H1 (cell line): ENCODE results near the gene PPP1R3G. TPM values are rescaled to one million over a fixed set of nuclear protein-coding genes. Genes with fewer than 3 reads are reported as not detected.

ENCODE experiments used
- CTCF ChIA-PET: fragments of 300-600 bp; sonication (Branson Sonifier 250); formaldehyde crosslinking; loops from one replicate; lab custom pipeline; 2021; ENCODE audit not compliant: partially characterized antibody; lab: Charles Lee
- POLR2A ChIA-PET: fragments of 300-600 bp; sonication (Branson Sonifier 250); formaldehyde crosslinking; loops from one replicate; lab custom pipeline; 2021; ENCODE audit warnings: inconsistent platforms; ENCODE audit not compliant: partially characterized antibody; lab: Charles Lee
- DNase-seq, 2 experiments: peaks; one replicate each; pipeline versions ENCODE4 v3.0.0 to v3.0.0-alpha.2; 2010 to 2022; ENCODE audit warnings: low spot score in 2 of 2, low read depth in 1 of 2, mixed read lengths in 1 of 2
- FAIRE-seq: peaks from 2 replicates; lab custom pipeline; 2011; peaks lifted over from hg19 to GRCh38; lab: Jason Lieb, UNC
- H2AFZ ChIP-seq: 2 replicates; pipeline ENCODE4 v1.8.1; 2012; ENCODE audit warnings: low read length, inconsistent platforms
- H2AK5ac ChIP-seq: 2 replicates; pipeline ENCODE4 v1.6.1; 2013; ENCODE audit warnings: low read depth, low read length
- H2BK120ac ChIP-seq: replicated peaks from 2 replicates; pipeline ENCODE3; 2013; ENCODE audit warnings: low read depth, low read length, inconsistent platforms
- H2BK12ac ChIP-seq: 2 replicates; pipeline ENCODE4 v1.6.1; 2013; ENCODE audit warnings: low read depth, low read length
- H2BK15ac ChIP-seq: 2 replicates; pipeline ENCODE4 v1.6.1; 2013; ENCODE audit warnings: low read length
- H2BK20ac ChIP-seq: 2 replicates; pipeline ENCODE4 v1.6.1; 2013; ENCODE audit warnings: low read length
- H2BK5ac ChIP-seq: 2 replicates; pipeline ENCODE4 v1.6.1; 2013; ENCODE audit warnings: low read depth, low read length
- H3K14ac ChIP-seq: 2 replicates; pipeline ENCODE4 v1.6.1; 2013; ENCODE audit warnings: inconsistent platforms; ENCODE audit not compliant: insufficient read length
- H3K18ac ChIP-seq: 2 replicates; pipeline ENCODE4 v1.6.1; 2013; ENCODE audit warnings: low read length; ENCODE audit errors: extremely low read depth
- H3K23ac ChIP-seq: 2 replicates; pipeline ENCODE4 v1.6.1; 2013; ENCODE audit warnings: inconsistent platforms; ENCODE audit not compliant: insufficient read length
- H3K23me2 ChIP-seq: 2 replicates; pipeline ENCODE4 v1.6.1; 2013; ENCODE audit warnings: low read depth, low read length
- H3K27ac ChIP-seq: 2 replicates; pipeline ENCODE4 v1.6.1; 2011; ENCODE audit warnings: low read depth, low read length, inconsistent platforms
- H3K27me3 ChIP-seq, 4 experiments: replicated peaks in 1 of 4; 1 replicate in 1 of 4; 2 replicates in 3 of 4; pipeline versions ENCODE4 v1.6.1 to v1.8.1; 2011 to 2013; ENCODE audit warnings: low read length in 3 of 4, mild to moderate bottlenecking in 3 of 4, inconsistent platforms in 2 of 4, mixed read lengths in 2 of 4, moderate library complexity in 1 of 4; ENCODE audit not compliant: control insufficient read depth in 3 of 4, insufficient read depth in 3 of 4; ENCODE audit errors: extremely low read depth in 1 of 4
- H3K36me3 ChIP-seq, 4 experiments: 2 replicates each; pipeline versions ENCODE4 v1.6.1 to v1.8.1; 2011 to 2013; ENCODE audit warnings: mild to moderate bottlenecking in 4 of 4, low read length in 3 of 4, moderate library complexity in 2 of 4, control low read depth in 1 of 4, inconsistent platforms in 1 of 4; ENCODE audit not compliant: insufficient read depth in 4 of 4, control insufficient read depth in 2 of 4
- H3K4ac ChIP-seq: replicated peaks from 2 replicates; pipeline ENCODE3; 2013; ENCODE audit warnings: low read length, low read depth, mixed read lengths, inconsistent platforms; ENCODE audit not compliant: insufficient read length
- H3K4me1 ChIP-seq, 4 experiments: replicated peaks in 1 of 4; 1 replicate in 1 of 4; 2 replicates in 3 of 4; pipeline versions ENCODE4 v1.6.1 to v1.8.1; 2011 to 2013; ENCODE audit warnings: low read length in 3 of 4, inconsistent platforms in 2 of 4, mixed read lengths in 1 of 4; ENCODE audit not compliant: insufficient read depth in 4 of 4, control insufficient read depth in 3 of 4
- H3K4me2 ChIP-seq, 2 experiments: 2 replicates each; pipeline versions ENCODE4 v1.6.1 to v1.8.1; 2011 to 2013; ENCODE audit warnings: low read depth in 2 of 2, low read length in 2 of 2, control low read depth in 1 of 2, inconsistent platforms in 1 of 2, mild to moderate bottlenecking in 1 of 2; ENCODE audit not compliant: insufficient read depth in 1 of 2
- H3K4me3 ChIP-seq, 4 experiments: fragments of 200-600, 300-600 bp in 1 of 4; sonication (generic), shearing (Covaris generic), sonication (Bioruptor Twin) in 1 of 4; 2 replicates each; pipeline versions ENCODE4 v1.5.1 to v1.8.1; 2011 to 2016; ENCODE audit warnings: low read length in 4 of 4, low read depth in 3 of 4, control low read depth in 2 of 4, inconsistent platforms in 2 of 4, mild to moderate bottlenecking in 2 of 4, mixed read lengths in 1 of 4, moderate library complexity in 1 of 4; ENCODE audit not compliant: insufficient read depth in 2 of 4; ENCODE audit errors: extremely low read depth in 1 of 4
- H3K56ac ChIP-seq: replicated peaks from 2 replicates; pipeline ENCODE3; 2013; ENCODE audit warnings: low read depth, mild to moderate bottlenecking, mixed read lengths, low read length, inconsistent platforms; ENCODE audit not compliant: insufficient read length
- H3K79me1 ChIP-seq: 2 replicates; pipeline ENCODE4 v1.6.1; 2013; ENCODE audit warnings: low read depth, low read length, control low read depth
- H3K79me2 ChIP-seq, 2 experiments: 2 replicates each; pipeline versions ENCODE4 v1.6.1 to v1.8.1; 2012 to 2013; ENCODE audit warnings: low read length in 2 of 2, mild to moderate bottlenecking in 2 of 2, inconsistent platforms in 1 of 2; ENCODE audit not compliant: insufficient read depth in 2 of 2, control insufficient read depth in 1 of 2
- H3K9ac ChIP-seq, 4 experiments: replicated peaks in 1 of 4; 1 replicate in 1 of 4; 2 replicates in 3 of 4; pipeline versions ENCODE4 v1.6.1 to v1.8.1; 2011 to 2013; ENCODE audit warnings: low read depth in 3 of 4, low read length in 3 of 4, control low read depth in 2 of 4, mild to moderate bottlenecking in 2 of 4, moderate library complexity in 2 of 4, inconsistent platforms in 1 of 4; ENCODE audit errors: extremely low read depth in 1 of 4
- H3K9me3 ChIP-seq, 2 experiments: 2 replicates each; pipeline versions ENCODE4 v1.6.1 to v1.8.1; 2012 to 2013; ENCODE audit warnings: mild to moderate bottlenecking in 2 of 2, moderate library complexity in 2 of 2, control low read depth in 1 of 2, inconsistent platforms in 1 of 2, low read depth in 1 of 2, low read length in 1 of 2, mixed read lengths in 1 of 2; ENCODE audit not compliant: insufficient read depth in 2 of 2
- H4K20me1 ChIP-seq, 2 experiments: replicated peaks in 1 of 2; 2 replicates each; pipeline versions ENCODE3 to v1.8.1; 2011 to 2013; ENCODE audit warnings: inconsistent platforms in 2 of 2, low read length in 2 of 2, mild to moderate bottlenecking in 1 of 2; ENCODE audit not compliant: insufficient read depth in 2 of 2, control insufficient read depth in 1 of 2
- H4K5ac ChIP-seq: 2 replicates; pipeline ENCODE4 v1.6.1; 2013; ENCODE audit warnings: low read length, low read depth, mixed read lengths, inconsistent platforms; ENCODE audit not compliant: insufficient read length
- H4K8ac ChIP-seq: 2 replicates; pipeline ENCODE4 v1.8.0; 2013; ENCODE audit warnings: mild to moderate bottlenecking, moderate library complexity, low read length, inconsistent platforms; ENCODE audit not compliant: insufficient read depth; ENCODE audit errors: extremely low read depth
- H4K91ac ChIP-seq: replicated peaks from 2 replicates; pipeline ENCODE3; 2013; ENCODE audit warnings: low read length, mixed read lengths, inconsistent platforms; ENCODE audit not compliant: insufficient read length
- CHD1 ChIP-seq: IDR thresholded peaks from 2 replicates; pipeline ENCODE4 v1.6.1; 2012; ENCODE audit warnings: low read depth, low read length, improper control_type of control experiment
- MAFK ChIP-seq: IDR thresholded peaks from 2 replicates; pipeline ENCODE4 v1.6.1; 2012; ENCODE audit warnings: low read depth, mild to moderate bottlenecking, improper control_type of control experiment, low read length
- NRF1 ChIP-seq: IDR thresholded peaks from 2 replicates; pipeline ENCODE4 v1.6.1; 2011; ENCODE audit warnings: mild to moderate bottlenecking, low read depth, low read length, improper control_type of control experiment
- WGBS, 2 experiments: shearing (Covaris generic) in 1 of 2; methylation state at CpG; one replicate each; pipeline versions ENCODE4 v1.1.6 to v1.1.7; 2013 to 2015; ENCODE audit warnings: low lambda C conversion rate in 2 of 2, mixed read lengths in 2 of 2, inconsistent platforms in 1 of 2, low coverage in 1 of 2, missing lambda C conversion rate in 1 of 2; ENCODE audit not compliant: insufficient replicate concordance in 2 of 2, insufficient coverage in 1 of 2, insufficient read length in 1 of 2; ENCODE audit errors: extremely low coverage in 1 of 2, missing lambda C conversion rate in 1 of 2; 5-methylcytosine and 5-hydroxymethylcytosine counted together
- polyA plus RNA-seq, 7 experiments: library from polyadenylated mRNA; depleted of rRNA in 3 of 7; stranded (reverse) in 5 of 7; unstranded in 2 of 7; fragments of >200 nt in 5 of 7; fragments of 200-250 nt in 2 of 7; gene quantifications; 1 replicate in 5 of 7; 2 replicates in 1 of 7; 4 replicates in 1 of 7; pipeline versions ENCODE4 v1.2.1 to v1.2.3, GENCODE V29; 2011 to 2013; ENCODE audit warnings: missing spikeins in 2 of 7, mixed read lengths in 2 of 7
- total RNA-seq: library from RNA; stranded (reverse); fragmentation: NEBNext Ultra II Directional; extraction: Animal tissue kit (Norgen Biotek cat#: 25700); gene quantifications from 2 replicates; pipeline ENCODE4 v1.2.1, GENCODE V29; 2021

Gene PPP1R3G
- total and polyA plus RNA-seq, 2 of the 8 experiments (the other 6 are each of a cell fraction or from before 2014, with no cell fraction given): 0.03 to 0.09 TPM

DNA sequence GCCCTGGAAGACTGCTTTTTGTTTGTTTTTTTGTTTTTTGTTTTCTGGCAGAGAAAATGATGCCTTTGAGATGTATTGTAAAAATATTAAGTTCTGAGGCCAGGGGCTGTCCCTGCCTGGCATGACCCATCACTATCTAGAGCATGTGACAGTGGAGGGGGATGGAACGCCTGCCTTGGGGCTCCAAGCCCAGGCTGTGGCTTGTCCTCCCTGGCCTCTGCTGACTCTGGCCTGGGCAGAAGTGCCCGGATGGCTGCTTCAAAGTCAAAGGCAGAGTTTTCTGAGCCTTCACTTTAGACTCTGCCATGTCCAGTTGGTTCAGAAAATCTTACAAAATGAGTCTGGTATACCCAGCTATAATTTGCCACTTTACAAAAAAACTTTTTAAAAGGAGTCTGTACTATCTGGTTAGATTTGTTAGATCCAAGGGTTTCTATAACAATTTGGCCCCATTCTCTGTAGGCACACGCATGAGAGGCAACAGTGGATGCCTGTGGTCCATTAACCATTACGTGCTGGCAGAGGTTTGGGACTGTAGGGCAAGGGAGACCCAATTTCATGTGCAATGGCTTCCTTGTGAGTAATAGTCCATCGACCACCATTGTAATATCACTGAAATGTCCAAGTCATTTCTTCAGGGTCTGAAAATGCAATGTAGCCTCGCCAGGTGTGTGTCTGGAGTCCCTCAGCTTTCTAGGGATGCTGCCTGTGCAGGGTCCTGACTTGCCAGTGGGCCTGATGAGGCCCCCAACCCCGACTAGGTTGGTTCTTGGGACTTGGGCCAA, 8.3 kb downstream of the PPP1R3G start:
- H3K9ac ChIP-seq: no peak overlapping the region
- no peak overlapping the region for H2AK5ac ChIP-seq
- no peak overlapping the region for H2BK5ac ChIP-seq
- H4K91ac ChIP-seq: no peak overlapping the region
- no peak overlapping the region for H2BK15ac ChIP-seq
- H3K36me3 ChIP-seq: no peaks in the 10 kb centered on the region
- H3K23ac ChIP-seq: no peak overlapping the region
- H4K8ac ChIP-seq: no peak overlapping the region
- FAIRE-seq (no peak), DNase-seq (no peak)
- TF ChIP-seq NRF1 (no peak), MAFK (no peak), CHD1 (no peak)
- no peak overlapping the region for H2BK20ac ChIP-seq
- peaks cover 0 to under 1% (median 0%) of the 10 kb centered on the region in 4 experiments; a peak in 5 of 7 replicates for H3K27me3 ChIP-seq
- H3K79me1 ChIP-seq: no peaks in the 10 kb centered on the region
- H3K56ac ChIP-seq: no peak overlapping the region
- no peaks in the 10 kb centered on the region for H3K9me3 ChIP-seq
- no peaks in the 10 kb centered on the region for H3K79me2 ChIP-seq
- no peak overlapping the region for H3K4me2 ChIP-seq
- no peak overlapping the region for H4K5ac ChIP-seq
- ChIA-PET CTCF (interaction anchor here (1.1 kb wide), 1 partner anchor 9 kb away, joined by 3 read pairs; no protein-coding TSS in a partner anchor), POLR2A (no interaction called here)
- WGBS, 2 experiments: 90% methylated on average over 7 of the region's 7 CpGs; no CpG with 5 or more reads in 1 of the 2 experiments
- no peak overlapping the region for H3K27ac ChIP-seq
- no peaks in the 10 kb centered on the region for H3K23me2 ChIP-seq
- no peaks in the 10 kb centered on the region for H3K4me1 ChIP-seq
- no peak overlapping the region for H3K4ac ChIP-seq
- H3K14ac ChIP-seq: no peak overlapping the region
- no peak overlapping the region for H2BK120ac ChIP-seq
- no peak overlapping the region for H2BK12ac ChIP-seq
- no peak overlapping the region for H3K18ac ChIP-seq
- H2AFZ ChIP-seq: no peak overlapping the region
- H3K4me3 ChIP-seq: no peak overlapping the region
- H4K20me1 ChIP-seq: peaks cover 0 to under 1% of the 10 kb centered on the region in 2 experiments
